Neural cell (in vitro differentiated cells): Measurements from ENCODE around the gene CHST13. TPM values are rescaled to one million over a fixed set of nuclear protein-coding genes. Genes with fewer than 3 reads are reported as not detected.

ENCODE experiments used
- H2AFZ ChIP-seq: fragments of 200-600, 300-800 bp; sonication (generic), shearing (Covaris generic); 2 replicates; pipeline ENCODE4 v1.6.0; 2014; ENCODE audit warnings: low read depth, mild to moderate bottlenecking, antibody characterized with exemption, low read length, moderate library complexity
- H3F3A ChIP-seq: fragments of 200-600 bp; shearing (Covaris generic); 2 replicates; pipeline ENCODE4 v1.6.1; 2016; ENCODE audit warnings: mild to moderate bottlenecking, moderate library complexity, mixed read lengths, antibody characterized with exemption, low read length; ENCODE audit not compliant: insufficient read depth, poor library complexity, severe bottlenecking
- H3K27ac ChIP-seq: fragments of 200-600, 300-800 bp; sonication (generic), shearing (Covaris generic); 2 replicates; pipeline ENCODE4 v1.5.1; 2014; ENCODE audit warnings: mild to moderate bottlenecking, low read length, moderate library complexity
- H3K27me3 ChIP-seq: fragments of 300-800, 200-600 bp; sonication (generic), shearing (Covaris generic); 2 replicates; pipeline ENCODE4 v1.6.0; 2014; ENCODE audit warnings: mild to moderate bottlenecking, low read depth, low read length, moderate library complexity; ENCODE audit not compliant: insufficient read depth
- H3K36me3 ChIP-seq: fragments of 300-800, 200-600 bp; sonication (generic), shearing (Covaris generic); 2 replicates; pipeline ENCODE4 v1.5.1; 2014; ENCODE audit warnings: mild to moderate bottlenecking, antibody characterized with exemption, low read length, moderate library complexity; ENCODE audit not compliant: insufficient read depth
- H3K4me2 ChIP-seq: fragments of 300-800, 200-600 bp; sonication (generic), shearing (Covaris generic); 2 replicates; pipeline ENCODE4 v1.6.0; 2014; ENCODE audit warnings: mild to moderate bottlenecking, low read length
- H3K4me3 ChIP-seq: fragments of 300-800, 200-600 bp; sonication (generic), shearing (Covaris generic); 2 replicates; pipeline ENCODE4 v1.5.1; 2014; ENCODE audit warnings: mild to moderate bottlenecking, low read length, moderate library complexity
- H3K79me2 ChIP-seq: fragments of 200-600 bp; shearing (Covaris generic); replicated peaks from 2 replicates; pipeline ENCODE4 v1.6.0; 2014; ENCODE audit warnings: mild to moderate bottlenecking, low read length, moderate library complexity; ENCODE audit not compliant: insufficient read depth
- H3K9ac ChIP-seq: fragments of 300-800, 200-600 bp; sonication (generic), shearing (Covaris generic); 2 replicates; pipeline ENCODE4 v1.6.1; 2016; ENCODE audit warnings: mild to moderate bottlenecking, low read length, mixed read lengths
- H3K9me2 ChIP-seq: fragments of 200-600 bp; shearing (Covaris generic); 2 replicates; pipeline ENCODE4 v1.6.1; 2016; ENCODE audit warnings: mild to moderate bottlenecking, low read length, mixed read lengths; ENCODE audit not compliant: insufficient read depth
- H3K9me3 ChIP-seq: fragments of 200-600, 300-800 bp; sonication (generic), shearing (Covaris generic); 2 replicates; pipeline ENCODE4 v1.6.1; 2016; ENCODE audit warnings: mild to moderate bottlenecking, mixed run types, low read length, moderate library complexity, mixed read lengths
- H4K20me1 ChIP-seq: fragments of 200-600 bp; shearing (Covaris generic); 2 replicates; pipeline ENCODE4 v1.6.1; 2016; ENCODE audit warnings: mild to moderate bottlenecking, mixed run types; ENCODE audit not compliant: insufficient read depth
- CTCF ChIP-seq: fragments of 450-650 bp; IDR thresholded peaks from 2 replicates; pipeline ENCODE4 v1.5.1; 2014; ENCODE audit warnings: antibody characterized with exemption, mild to moderate bottlenecking, moderate library complexity; ENCODE audit not compliant: poor library complexity, severe bottlenecking
- EP300 ChIP-seq: fragments of 450-650 bp; conservative IDR thresholded peaks from 2 replicates; pipeline ENCODE4 v1.6.1; 2014; ENCODE audit warnings: antibody characterized with exemption, mild to moderate bottlenecking, moderate library complexity; ENCODE audit not compliant: poor library complexity, severe bottlenecking
- EZH2 ChIP-seq: fragments of 200-600, 300-800 bp; shearing (Covaris generic), sonication (generic); IDR thresholded peaks from 2 replicates; pipeline ENCODE4 v1.6.1; 2014; ENCODE audit warnings: antibody characterized with exemption, low read length, borderline replicate concordance, mild to moderate bottlenecking; ENCODE audit not compliant: insufficient read depth, poor library complexity, severe bottlenecking
- MXI1 ChIP-seq: fragments of 450-650 bp; conservative IDR thresholded peaks from 2 replicates; pipeline ENCODE4 v1.6.1; 2014; ENCODE audit warnings: antibody characterized with exemption, mild to moderate bottlenecking; ENCODE audit not compliant: poor library complexity, severe bottlenecking
- POLR2AphosphoS5 ChIP-seq: IDR thresholded peaks from 2 replicates; pipeline ENCODE4 v1.6.1; 2012
- RAD21 ChIP-seq: fragments of 450-650 bp; conservative IDR thresholded peaks from 2 replicates; pipeline ENCODE4 v1.6.1; 2014; ENCODE audit warnings: antibody characterized with exemption, mild to moderate bottlenecking, moderate library complexity
- REST ChIP-seq: IDR thresholded peaks from 2 replicates; pipeline ENCODE4 v1.6.1; 2012; ENCODE audit warnings: borderline replicate concordance
- SMC3 ChIP-seq: fragments of 450-650 bp; conservative IDR thresholded peaks from 2 replicates; pipeline ENCODE4 v1.6.1; 2014; ENCODE audit warnings: antibody characterized with exemption, mild to moderate bottlenecking, moderate library complexity; ENCODE audit not compliant: poor library complexity
- TAF1 ChIP-seq: IDR thresholded peaks from 2 replicates; pipeline ENCODE4 v1.6.1; 2012; ENCODE audit warnings: low read depth
- polyA plus RNA-seq: library from polyadenylated mRNA; depleted of rRNA; stranded (reverse); fragments of >200 nt; gene quantifications from 2 replicates; pipeline ENCODE4 v1.2.3, GENCODE V29; 2014

The CHST13 gene
- polyA plus RNA-seq, 1 donor from 2014 or later, result not detected

- H3K27me3 ChIP-seq, result no peaks in the 10 kb centered on the region
- H3K9me3 ChIP-seq, result no peaks in the 10 kb centered on the region
- H3K36me3 ChIP-seq, result no peaks in the 10 kb centered on the region
- H3F3A ChIP-seq, result no peaks in the 10 kb centered on the region
- no peak overlapping the region for H3K4me3 ChIP-seq
- no peak overlapping the region for H2AFZ ChIP-seq
- no peaks in the 10 kb centered on the region for H3K9me2 ChIP-seq
- no peak overlapping the region for H3K4me2 ChIP-seq
- H3K27ac ChIP-seq, result no peak overlapping the region
- no peaks in the 10 kb centered on the region for H4K20me1 ChIP-seq
- no peak overlapping the region for H3K9ac ChIP-seq
- TF ChIP-seq POLR2AphosphoS5, result no peak
- no peak for TF ChIP-seq CTCF
- no peak for TF ChIP-seq RAD21
- TF ChIP-seq EZH2, result no peak
- TF ChIP-seq REST, result no peak
- no peak for TF ChIP-seq MXI1
- no peak for TF ChIP-seq EP300
- TF ChIP-seq SMC3, result no peak
- TF ChIP-seq TAF1, result no peak
- H3K79me2 ChIP-seq, result no peaks in the 10 kb centered on the region
These were observed 32.5 kb upstream of the CHST13 start for GRCh38 chr3:126491221-126492013.

- Histone ChIP-seq H3K27ac (no peak overlapping the region), H3K27me3 (no peaks in the 10 kb centered on the region), H3K9me2 (no peaks in the 10 kb centered on the region), H3K4me3 (no peak overlapping the region), H3F3A (no peaks in the 10 kb centered on the region), H4K20me1 (no peaks in the 10 kb centered on the region), H3K9me3 (no peaks in the 10 kb centered on the region), H2AFZ (no peak overlapping the region), H3K9ac (no peak overlapping the region), H3K79me2 (no peaks in the 10 kb centered on the region), H3K4me2 (no peak overlapping the region), H3K36me3 (no peaks in the 10 kb centered on the region)
- TF ChIP-seq MXI1 (no peak), TAF1 (no peak), EP300 (no peak), POLR2AphosphoS5 (no peak), REST (no peak), SMC3 (no peak), EZH2 (no peak), CTCF (no peak), RAD21 (no peak)
These were observed 30.9 kb upstream of the CHST13 start for GRCh38 chr3:126493051-126493450.
